Effector CD4-positive, alpha-beta T cell (primary cell): Measurements from ENCODE around the gene VAMP2.
A peak's percentile ranks its signal among the peaks of the same experiment; 100 is the strongest.

Experiments used
- DNase-seq: peaks from one replicate; pipeline ENCODE4 v3.0.0-alpha.2; 2020
- total RNA-seq: gene quantifications from one replicate; lab custom pipeline; 2026; lab: John Stamatoyannopoulos, UW

Gene VAMP2
- total RNA-seq = 77.9 reads per million, percentile 78 among the genes with 10 or more reads in this experiment

DNA sequence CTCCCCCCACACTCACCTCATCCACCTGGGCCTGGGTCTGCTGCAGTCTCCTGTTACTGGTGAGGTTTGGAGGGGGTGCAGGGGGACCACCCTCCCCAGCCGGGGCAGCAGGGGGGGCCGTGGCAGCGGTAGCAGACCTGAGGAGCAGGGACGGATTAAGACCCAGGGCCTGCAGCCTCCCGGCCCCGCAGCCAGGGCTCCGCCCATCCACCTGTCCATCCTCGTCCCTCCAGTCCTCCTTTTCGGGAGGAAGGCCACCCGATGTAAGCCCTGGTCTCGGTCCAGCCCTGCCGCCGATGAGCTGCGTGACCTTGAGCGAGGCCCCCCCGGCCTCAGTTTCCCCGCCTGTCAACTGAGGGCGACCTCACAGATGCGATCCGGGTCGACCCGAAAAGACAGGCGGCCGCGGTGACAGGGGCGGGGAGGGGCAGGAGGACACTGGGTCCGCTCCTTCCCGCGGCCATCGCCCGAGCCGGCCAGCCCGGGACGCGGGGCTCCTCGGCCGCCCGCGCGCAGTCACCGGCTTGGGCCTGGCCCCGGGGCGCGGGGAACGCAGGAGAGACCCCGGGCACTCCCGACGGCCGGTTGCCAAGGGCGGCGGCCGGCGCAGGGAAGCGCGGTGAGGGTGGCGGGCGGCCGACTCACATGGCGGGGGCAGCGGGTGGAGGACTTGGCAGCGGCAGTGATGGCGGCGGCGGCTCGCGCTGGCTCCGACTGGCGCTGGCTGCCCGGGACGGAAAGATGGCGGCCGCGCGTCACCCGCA is at the start of gene VAMP2:
Gene VAMP2 (minus strand): TSS at position 716 of the 764 bp plus-strand sequence. CDS start 69 bp downstream, at position 647.
- DNase-seq = peak; percentile 82

DNA sequence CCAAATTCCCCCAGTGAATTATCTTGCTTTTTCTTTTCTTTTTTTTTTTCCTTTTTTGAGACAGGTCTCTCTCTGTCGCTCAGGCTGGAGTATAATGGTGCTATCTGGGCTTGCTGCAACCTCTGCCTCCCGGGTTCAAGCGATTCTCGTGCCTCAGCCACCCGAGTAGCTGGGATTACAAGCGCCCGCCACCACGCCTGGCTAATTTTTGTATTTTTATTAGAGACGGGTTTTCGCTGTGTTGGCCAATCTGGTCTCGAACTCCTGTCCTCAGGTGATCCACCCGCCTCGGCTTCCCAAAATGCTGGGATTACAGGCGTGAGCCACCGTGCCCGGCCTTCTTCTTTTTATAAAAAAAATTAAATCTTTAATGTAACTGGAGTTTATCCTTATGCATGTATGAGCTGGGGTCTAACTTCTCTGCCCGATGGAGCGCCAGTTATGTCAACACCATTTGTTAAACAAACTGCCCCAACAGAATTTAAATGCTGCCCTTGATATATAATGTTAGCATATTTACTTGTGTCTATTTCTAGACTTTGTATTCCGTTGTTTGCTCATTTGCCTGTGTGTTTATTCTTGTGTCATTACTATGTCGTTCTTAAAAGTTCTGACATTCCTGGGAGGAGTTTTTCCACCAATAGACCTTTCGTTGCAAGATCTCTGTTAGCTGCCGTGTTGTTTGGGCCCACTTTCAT is 48.2 kb upstream of the VAMP2 start:
- no peak for DNase-seq

- peak; percentile 96 for DNase-seq
Measured at GRCh38 chr17:8209907-8210760, 47.4 kb upstream of the VAMP2 start, which contains the start of gene AURKB. AURKB (minus strand) TSS chr17:8210575; CDS start chr17:8210224, 351 bp downstream.

DNA sequence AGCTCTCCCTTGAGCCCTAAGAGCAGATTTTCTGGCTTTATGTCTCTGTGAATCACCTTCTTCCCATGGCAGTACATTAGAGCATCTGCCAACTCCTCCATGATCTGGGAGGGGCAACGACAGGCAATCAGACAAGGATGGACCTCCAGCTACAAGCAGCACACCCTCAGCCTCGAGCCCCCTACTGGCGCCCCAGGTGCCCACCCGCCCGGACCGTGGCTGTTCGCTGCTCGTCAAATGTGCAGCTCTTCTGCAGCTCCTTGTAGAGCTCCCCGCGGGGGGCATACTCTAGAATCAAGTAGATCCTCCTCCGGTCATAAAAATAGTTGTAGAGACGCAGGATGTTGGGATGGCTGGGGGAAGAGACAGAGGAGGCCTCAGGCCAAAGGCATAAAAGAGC is 43.8 kb upstream of the VAMP2 start:
- DNase-seq = no peak

- no peak for DNase-seq
Measured at GRCh38 chr17:8204761-8205555, 42.2 kb upstream of the VAMP2 start.

DNA sequence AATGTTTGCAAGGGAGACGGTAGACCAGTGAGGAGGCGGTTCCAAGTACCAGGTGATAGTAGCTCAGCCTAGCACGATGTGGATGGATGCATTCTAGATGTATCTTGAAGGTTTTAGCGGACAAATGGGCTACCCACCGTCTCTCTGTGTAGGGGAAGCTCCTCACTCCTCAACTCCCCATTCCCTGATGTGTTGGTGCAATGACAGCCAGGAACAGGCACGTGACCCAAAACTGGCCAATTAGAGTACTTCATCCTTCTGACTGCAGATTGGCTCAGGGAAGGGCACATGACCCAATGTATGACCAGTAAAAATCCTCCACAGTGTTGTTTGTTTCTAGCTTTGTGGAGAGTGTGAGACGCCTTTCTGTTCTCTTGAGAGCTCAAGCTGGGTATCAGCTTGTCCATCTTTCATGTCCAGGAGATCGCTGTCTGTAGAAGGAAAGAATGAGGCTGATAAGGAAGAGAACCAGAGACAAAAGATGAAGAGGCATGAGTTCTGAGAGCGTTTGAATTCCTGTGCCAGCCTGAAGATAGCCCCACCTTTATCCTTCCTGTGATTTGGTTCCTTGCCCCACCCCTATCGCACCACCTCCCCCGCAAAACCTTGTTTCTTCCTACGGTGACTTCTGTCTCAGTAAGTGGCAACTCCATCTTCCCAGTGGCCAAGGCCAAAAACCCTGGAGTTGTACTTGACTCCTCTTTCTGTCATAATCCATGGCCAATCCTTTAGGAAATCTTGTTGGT is 29.5 kb upstream of the VAMP2 start:
- peak; percentile 28 for DNase-seq

- DNase-seq = no peak
Measured at GRCh38 chr17:8190506-8190905, 27.8 kb upstream of the VAMP2 start.

- peak; percentile 93 for DNase-seq
Measured at GRCh38 chr17:8189711-8190477, 27.1 kb upstream of the VAMP2 start, which contains the start of gene BORCS6. BORCS6 (minus strand) TSS chr17:8190180; CDS start chr17:8190140, 40 bp downstream.

GRCh38 chr17:8189041-8189710 is 26.4 kb upstream of the VAMP2 start:
- DNase-seq = no peak

DNA sequence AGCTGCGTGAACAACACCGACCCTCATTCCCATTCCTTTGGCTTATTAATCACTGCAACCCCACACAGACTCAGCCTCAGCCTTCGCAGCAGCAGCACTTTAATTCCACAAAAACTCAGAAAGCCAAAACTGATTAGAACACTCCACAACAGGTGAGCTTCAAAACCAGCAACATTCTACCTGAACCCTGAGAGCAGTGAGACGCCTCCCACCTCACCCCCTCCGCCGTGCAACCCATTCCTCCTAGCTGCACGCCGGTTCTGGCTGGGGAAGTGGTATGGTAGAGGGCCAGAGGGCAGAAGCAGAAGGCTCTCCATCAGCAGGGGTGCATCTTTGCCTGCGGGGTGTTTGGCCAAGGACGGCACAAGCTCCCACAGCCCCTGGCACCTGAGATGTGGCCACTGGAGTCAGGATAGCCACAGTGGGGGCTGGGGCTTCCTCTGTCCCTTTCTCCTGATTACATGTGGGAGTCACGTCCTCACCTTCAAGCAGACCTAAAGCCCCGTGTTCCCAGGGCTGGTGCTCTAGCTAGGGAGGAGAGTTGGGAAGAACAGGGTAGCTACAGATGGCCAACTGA is 25.6 kb upstream of the VAMP2 start:
- DNase-seq = no peak

GRCh38 chr17:8187517-8188262 is 24.9 kb upstream of the VAMP2 start:
- peak; percentile 76 for DNase-seq

DNA sequence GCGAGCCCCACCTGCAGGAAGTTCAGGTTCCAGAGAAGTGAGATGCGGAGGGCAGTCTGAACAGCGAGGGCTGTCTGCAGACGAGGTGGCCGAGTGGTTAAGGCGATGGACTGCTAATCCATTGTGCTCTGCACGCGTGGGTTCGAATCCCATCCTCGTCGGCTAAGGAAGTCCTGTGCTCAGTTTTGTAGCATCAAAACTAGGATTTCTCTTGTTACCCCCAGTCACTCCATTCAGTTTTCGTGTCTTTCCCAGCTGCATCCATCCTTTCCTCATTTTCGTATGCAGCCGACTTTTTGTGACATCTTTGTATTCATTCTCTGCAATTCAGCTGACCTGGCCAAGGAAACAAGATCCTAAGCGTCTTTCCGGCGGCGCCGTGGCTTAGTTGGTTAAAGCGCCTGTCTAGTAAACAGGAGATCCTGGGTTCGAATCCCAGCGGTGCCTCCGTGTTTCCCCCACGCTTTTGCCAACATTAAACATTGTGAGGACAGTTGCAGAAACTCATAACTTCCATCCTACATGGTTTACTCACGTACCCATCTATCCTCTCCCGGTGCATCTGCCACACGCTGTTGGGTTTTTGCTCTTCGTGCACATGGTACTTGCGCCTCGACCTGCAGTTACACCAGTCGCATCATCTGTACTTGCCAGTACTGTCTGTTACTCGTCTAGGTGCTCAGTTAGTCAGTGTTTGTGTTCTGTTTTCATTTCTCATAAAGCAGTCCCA is 24.2 kb upstream of the VAMP2 start:
- peak; percentile 75 for DNase-seq

DNA sequence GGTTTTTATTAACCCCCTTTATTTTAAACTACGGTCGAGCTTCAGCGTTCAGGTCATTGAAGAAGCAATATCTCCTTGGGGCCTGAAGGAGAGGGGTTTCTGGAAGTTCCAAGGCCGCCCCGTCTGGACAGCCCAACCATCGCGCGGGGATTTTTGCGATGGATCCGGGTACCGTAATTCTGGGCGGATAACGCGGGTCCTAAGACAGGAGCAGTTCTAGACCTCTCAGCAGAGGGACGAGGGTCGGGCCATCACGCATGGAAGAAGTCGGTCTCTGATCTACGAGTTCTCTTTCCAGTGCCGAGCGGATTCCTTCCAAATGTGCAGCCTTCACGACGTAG is 23.7 kb upstream of the VAMP2 start:
- no peak for DNase-seq

DNA sequence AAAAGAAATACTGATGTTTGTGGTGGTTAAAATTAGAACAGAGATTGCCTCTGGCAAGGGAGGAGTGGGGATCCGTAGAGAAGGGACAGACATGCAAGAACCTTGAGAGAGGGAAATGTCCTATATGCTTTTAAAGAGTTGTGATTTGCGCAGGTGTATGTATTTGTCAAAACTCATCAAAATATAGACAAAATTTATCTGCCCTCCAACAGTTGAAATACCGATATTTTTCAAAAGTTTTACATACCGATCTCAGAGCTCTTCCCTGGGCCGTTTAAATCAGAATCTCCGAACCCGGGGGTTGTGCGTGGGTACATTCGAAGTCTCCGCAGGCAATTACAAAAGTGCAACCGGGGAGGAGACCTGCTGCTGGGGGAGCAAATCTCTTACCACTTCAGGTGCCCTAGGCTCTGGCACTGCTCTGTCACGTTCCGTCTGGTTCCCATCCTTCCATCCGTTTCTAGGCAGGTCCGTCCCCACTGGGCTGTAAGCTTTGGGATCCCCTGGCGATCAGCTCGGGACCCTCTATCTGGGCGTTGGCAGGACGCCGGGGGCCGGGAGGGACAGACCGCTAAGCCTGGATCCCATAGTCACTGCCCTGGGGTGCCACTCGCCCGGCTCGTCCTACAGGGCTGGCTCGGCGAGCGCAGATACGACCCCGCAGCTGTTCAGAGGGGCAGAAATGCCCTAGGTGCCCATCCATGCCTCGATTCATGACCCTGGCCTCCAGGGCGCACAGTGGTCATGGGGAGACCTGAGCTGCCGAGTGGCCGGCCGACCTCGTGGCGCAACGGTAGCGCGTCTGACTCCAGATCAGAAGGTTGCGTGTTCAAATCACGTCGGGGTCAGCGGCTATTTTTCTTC is 23.1 kb upstream of the VAMP2 start:
- DNase-seq = peak; percentile 83

- DNase-seq = no peak
Measured at GRCh38 chr17:8176998-8177731, 14.4 kb upstream of the VAMP2 start.

DNA sequence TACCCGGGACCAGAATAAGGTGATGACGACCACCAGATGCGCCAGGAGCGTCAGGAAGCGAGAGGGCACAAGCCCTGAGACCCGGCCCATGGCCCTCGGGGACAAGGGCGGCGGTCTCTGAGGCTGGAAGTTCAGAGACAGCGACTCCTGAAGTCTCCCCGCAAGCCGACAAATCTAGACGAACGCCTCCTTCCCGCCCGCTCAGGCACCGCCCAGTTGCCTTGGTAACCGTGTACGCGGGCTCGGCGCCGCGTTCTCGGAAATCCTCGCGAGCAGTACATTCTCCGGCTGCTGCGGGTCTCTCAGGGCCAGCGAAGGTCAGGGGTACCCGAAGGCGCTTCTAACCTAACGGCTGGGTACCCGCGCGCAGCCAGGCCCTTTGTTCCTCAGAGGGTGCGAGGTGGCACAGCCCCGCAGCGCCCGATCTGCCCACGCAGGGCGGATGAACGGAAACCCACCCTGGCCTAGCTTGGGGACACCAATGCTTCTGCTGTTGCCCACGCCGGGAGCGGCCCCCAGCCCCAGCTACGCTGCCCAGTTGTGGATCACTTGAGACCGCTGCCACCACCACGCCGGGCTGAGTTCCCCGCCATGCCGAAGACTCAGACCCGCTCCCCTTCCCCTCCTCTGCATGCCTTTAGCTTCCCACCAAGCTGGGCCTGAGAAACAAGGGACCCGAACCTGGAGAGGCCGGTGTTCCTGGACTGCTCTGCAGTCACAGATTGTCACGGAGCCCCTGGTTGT is 13.6 kb upstream of the VAMP2 start, which contains the start of gene TMEM107:
Gene TMEM107 (minus strand): TSS at position 184 of the 744 bp plus-strand sequence. CDS start 94 bp downstream, at position 90.
- peak; percentile 87 for DNase-seq
